ENCODE results near the gene ASB9.

DNA sequence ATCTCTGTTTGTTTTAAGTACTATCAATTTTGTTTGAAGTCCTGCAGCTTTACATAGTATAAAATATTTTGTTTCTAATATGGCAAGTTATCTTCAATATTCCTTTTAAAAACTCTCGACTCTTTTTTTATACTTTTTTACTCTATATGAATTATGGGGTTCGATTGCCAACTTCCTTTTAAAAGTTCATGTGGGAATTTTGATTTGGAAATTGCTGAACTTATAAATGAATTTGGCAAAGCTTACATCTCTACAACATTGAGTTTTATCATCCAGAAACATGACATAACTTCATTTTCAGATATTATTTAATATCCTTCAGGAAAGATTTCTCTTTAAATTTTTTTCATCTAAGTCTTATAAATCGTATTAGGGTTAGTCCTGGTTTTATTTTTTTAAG lies 60.8 kb downstream of the ASB9 start:
- TF ChIP-seq ATF3 (CRISPR knock-in tag; conservative IDR thresholded peaks at IDR 0.05) (no peak), USF1 (CRISPR knock-in tag; IDR thresholded peaks at IDR 0.05) (no peak)
- TF ChIP-seq, protein P1, sequence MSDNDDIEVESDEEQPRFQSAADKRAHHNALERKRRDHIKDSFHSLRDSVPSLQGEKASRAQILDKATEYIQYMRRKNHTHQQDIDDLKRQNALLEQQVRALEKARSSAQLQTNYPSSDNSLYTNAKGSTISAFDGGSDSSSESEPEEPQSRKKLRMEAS (CRISPR knock-in tag; IDR thresholded peaks at IDR 0.05), result no peak
